ENCODE data around the gene DIP2C.

DNA sequence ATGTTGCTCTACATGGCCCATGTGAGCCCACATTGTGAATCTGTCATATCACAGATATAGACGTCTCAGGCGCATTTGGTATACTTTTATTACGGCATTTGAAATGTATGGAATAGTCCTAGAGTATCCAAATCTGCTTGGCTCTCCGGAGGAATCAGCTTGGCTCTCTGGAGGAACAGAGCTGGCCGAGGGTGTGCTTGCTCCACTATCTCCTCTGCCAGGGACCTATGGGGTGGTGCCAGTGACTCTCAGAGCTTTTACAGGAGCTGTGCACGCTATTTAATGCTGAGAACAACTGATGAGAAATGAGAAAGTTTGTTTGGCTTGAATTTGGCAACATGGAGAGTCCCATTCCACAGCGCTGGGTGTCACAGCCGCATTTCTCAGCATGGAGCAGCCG lies 410.2 kb downstream of the DIP2C start:
- TF ChIP-seq, protein P1, sequence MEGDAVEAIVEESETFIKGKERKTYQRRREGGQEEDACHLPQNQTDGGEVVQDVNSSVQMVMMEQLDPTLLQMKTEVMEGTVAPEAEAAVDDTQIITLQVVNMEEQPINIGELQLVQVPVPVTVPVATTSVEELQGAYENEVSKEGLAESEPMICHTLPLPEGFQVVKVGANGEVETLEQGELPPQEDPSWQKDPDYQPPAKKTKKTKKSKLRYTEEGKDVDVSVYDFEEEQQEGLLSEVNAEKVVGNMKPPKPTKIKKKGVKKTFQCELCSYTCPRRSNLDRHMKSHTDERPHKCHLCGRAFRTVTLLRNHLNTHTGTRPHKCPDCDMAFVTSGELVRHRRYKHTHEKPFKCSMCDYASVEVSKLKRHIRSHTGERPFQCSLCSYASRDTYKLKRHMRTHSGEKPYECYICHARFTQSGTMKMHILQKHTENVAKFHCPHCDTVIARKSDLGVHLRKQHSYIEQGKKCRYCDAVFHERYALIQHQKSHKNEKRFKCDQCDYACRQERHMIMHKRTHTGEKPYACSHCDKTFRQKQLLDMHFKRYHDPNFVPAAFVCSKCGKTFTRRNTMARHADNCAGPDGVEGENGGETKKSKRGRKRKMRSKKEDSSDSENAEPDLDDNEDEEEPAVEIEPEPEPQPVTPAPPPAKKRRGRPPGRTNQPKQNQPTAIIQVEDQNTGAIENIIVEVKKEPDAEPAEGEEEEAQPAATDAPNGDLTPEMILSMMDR (IDR thresholded peaks at IDR 0.05) = no peak
- no peak for TF ChIP-seq POLR2A (IDR thresholded peaks at IDR 0.05)
